IPS-20b (cell line): ENCODE results near the gene GBA3.

Experiments used
- H3K27ac ChIP-seq: one replicate; pipeline ENCODE4 v1.5.1; 2013; ENCODE audit warnings: low read length
- H3K27me3 ChIP-seq: 2 replicates; pipeline ENCODE4 v1.6.1; 2013; ENCODE audit warnings: mild to moderate bottlenecking, low read length, inconsistent platforms; ENCODE audit not compliant: insufficient read depth
- H3K36me3 ChIP-seq: 2 replicates; pipeline ENCODE4 v1.6.1; 2013; ENCODE audit warnings: low read depth, mild to moderate bottlenecking, inconsistent platforms, low read length, moderate library complexity; ENCODE audit not compliant: insufficient read depth
- H3K4me1 ChIP-seq: 2 replicates; pipeline ENCODE4 v1.6.1; 2013; ENCODE audit warnings: mild to moderate bottlenecking, control low read depth, inconsistent platforms, low read length, moderate library complexity; ENCODE audit not compliant: insufficient read depth
- H3K4me3 ChIP-seq: 2 replicates; pipeline ENCODE4 v1.5.1; 2013; ENCODE audit warnings: mild to moderate bottlenecking, low read length, inconsistent platforms
- H3K9ac ChIP-seq: 2 replicates; pipeline ENCODE4 v1.6.1; 2013; ENCODE audit warnings: low read depth, mild to moderate bottlenecking, inconsistent platforms, low read length, moderate library complexity
- H3K9me3 ChIP-seq: 2 replicates; pipeline ENCODE4 v1.6.1; 2013; ENCODE audit warnings: mild to moderate bottlenecking, low read depth, low read length, inconsistent platforms; ENCODE audit not compliant: insufficient read depth

GBA3 gene

DNA sequence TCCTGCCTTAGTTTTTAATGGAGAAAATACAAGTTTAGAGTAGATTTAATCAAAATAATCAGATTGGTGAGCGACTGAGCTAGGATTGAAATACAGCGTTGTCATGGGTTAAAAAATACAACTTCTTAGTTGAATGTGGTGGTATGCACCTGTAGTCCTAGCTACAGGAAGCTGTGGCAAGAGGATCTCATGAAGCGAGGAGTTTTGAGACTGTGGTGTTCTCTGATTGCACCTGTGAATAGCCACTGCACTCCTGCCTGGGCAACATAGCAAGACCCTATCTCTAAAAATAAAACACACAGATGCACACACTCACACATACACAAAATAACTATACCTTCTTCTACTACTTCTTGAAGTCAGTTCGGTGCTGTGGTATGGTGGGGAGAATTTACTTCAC is 19.8 kb upstream of the GBA3 start:
- Histone ChIP-seq H3K4me1 (peaks cover 7% of the 10 kb centered on the region; the same call in 1 of the 2 replicates), H3K9ac (no peak overlapping the region), H3K27ac (no peak overlapping the region), H3K4me3 (no peak overlapping the region), H3K36me3 (no peaks in the 10 kb centered on the region), H3K9me3 (no peaks in the 10 kb centered on the region), H3K27me3 (no peaks in the 10 kb centered on the region)

DNA sequence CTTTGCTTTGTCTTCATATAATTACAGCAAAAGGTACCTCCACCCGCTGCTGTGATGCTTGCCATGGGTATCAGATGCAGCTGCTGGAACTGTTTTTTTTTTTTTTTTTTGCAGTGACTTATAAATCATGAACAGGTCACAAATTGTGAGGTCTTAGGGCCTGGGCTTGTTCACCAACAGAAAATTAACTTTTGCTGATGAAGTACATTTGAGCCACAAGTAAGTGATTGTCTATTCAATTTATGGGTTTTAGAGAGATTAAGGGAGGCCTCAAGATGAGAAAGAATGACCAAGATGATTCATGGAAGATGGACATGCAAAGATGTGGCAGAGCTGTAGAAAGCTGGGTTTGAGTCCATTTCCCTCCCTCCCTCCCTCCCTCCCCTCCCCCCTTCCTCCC is 18.0 kb upstream of the GBA3 start:
- Histone ChIP-seq H3K36me3 (no peaks in the 10 kb centered on the region), H3K27ac (no peak overlapping the region), H3K9ac (no peak overlapping the region), H3K27me3 (no peaks in the 10 kb centered on the region), H3K4me3 (no peak overlapping the region), H3K9me3 (no peaks in the 10 kb centered on the region), H3K4me1 (peaks cover 7% of the 10 kb centered on the region; the same call in 1 of the 2 replicates)

DNA sequence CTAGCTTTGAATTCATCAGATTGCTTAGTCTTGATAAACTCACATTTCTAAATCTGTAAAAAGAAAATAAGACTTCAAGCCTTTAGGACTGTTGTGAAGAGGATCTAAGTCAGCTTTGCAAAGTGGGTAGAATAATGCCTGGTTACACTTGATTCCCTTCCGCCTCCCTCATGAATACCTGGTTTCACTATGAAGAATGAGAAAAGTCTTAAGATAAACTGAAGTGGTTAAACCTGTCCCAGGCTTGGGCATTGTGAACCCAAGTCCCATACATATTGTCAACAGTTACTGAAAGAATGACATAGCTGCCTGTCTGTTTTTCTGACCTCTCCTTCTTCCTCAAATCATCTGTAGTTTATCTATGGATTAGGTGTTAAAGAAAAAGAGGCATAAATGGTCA is 16.7 kb upstream of the GBA3 start:
- peaks cover 7% of the 10 kb centered on the region; the same call in 1 of the 2 replicates for H3K4me1 ChIP-seq
- H3K9ac ChIP-seq, result no peak overlapping the region
- H3K27ac ChIP-seq, result no peak overlapping the region
- no peaks in the 10 kb centered on the region for H3K27me3 ChIP-seq
- no peak overlapping the region for H3K4me3 ChIP-seq
- no peaks in the 10 kb centered on the region for H3K36me3 ChIP-seq
- H3K9me3 ChIP-seq, result no peaks in the 10 kb centered on the region

DNA sequence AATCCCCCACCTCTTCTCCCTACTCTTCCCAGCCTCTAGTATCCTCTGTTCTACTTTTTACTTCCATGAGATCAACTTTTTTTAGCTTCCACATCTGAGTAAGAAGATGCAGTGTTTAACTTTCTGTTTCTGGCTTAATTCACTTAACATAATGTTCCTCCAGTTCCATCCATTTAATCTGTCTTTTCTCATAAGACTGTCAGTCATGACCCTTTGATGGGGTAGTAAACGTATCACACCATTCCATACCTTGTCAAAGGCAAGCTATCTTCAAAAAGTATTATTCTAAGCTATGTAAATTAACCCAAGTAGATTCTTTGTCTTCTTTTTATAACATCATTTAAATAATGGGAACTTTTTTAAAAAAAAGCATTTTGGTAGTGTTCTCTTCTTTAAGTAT is 15.0 kb upstream of the GBA3 start:
- Histone ChIP-seq H3K27ac (no peak overlapping the region), H3K9ac (no peak overlapping the region), H3K4me3 (no peak overlapping the region), H3K9me3 (no peaks in the 10 kb centered on the region), H3K4me1 (peaks cover 7% of the 10 kb centered on the region; the same call in 1 of the 2 replicates), H3K36me3 (no peaks in the 10 kb centered on the region), H3K27me3 (no peaks in the 10 kb centered on the region)

DNA sequence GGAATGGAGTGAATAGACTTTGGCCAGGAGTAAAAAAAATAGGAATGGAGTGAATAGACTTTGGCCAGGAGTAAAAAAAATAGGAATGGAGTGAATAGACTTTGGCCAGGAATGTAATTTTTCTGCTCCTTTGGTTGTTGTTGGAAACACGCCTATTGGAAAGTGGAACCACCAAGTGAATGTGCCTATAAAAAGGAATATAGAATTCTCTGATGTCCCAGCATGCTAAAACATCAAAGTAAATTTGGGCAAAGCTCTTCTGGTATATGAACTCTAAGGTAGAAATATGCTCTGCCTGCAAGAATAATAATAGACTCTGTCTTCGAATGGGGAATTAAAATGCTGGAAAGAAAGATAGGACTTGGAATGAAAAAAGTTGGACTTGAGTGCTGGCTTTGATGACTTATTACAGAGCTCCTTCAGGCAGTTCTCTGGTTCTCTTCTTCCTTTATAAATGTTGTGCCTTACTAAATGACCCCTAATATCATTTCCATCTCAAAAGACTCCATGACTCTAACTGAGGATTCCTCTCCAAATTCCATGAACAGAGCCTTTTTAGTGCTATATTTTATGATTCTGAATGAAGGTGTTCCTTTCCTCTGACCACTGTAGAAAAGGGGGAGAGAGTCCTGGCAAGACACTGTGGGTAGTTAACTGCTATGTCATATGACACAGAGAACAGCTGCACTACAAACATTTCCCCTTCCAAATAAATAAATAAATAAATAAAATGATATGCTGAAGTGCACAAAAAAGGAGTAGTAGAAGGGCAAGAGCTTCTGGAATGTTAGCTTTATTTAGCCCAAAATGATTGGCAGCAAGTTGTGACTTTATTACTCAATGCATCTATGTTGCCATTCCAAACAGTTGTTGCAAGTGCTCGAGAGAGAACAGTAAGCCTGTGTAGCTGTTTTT is 13.5 kb upstream of the GBA3 start:
- peaks cover 7% of the 10 kb centered on the region; the same call in 1 of the 2 replicates for H3K4me1 ChIP-seq
- no peaks in the 10 kb centered on the region for H3K36me3 ChIP-seq

DNA sequence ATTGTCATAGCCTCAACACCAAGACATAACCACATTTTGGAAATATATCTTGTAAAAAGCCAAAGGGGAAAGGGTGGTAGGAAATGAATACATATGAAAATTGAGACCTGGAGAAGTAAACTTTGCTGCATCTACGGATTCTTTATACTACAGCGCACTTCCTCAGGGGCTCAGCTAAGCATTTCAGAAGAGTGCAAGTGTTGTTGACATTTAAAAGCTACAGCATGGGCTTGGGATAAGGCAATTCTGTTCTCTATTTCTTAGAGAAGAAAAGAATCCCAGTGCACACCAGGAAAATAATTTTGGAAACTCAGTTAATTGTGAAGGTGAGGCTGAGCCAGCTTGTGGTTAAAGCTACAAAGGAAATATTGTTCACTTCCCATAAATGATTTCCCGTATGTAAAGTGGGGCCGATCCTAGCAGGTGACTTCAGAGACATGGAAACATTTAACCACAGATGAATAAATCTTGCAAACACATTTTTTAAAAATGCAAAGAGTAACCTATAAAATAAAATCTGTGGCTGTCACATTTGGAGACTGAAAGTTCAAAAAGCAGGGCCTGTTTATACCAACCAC is 12.6 kb upstream of the GBA3 start:
- H3K4me1 ChIP-seq, result peaks cover 7% of the 10 kb centered on the region; the same call in 1 of the 2 replicates
- no peaks in the 10 kb centered on the region for H3K9me3 ChIP-seq
- no peak overlapping the region for H3K9ac ChIP-seq
- no peaks in the 10 kb centered on the region for H3K36me3 ChIP-seq
- H3K27me3 ChIP-seq, result no peaks in the 10 kb centered on the region
- H3K27ac ChIP-seq, result no peak overlapping the region
- H3K4me3 ChIP-seq, result no peak overlapping the region

More for the DNA sequence above, 13.5 kb upstream of the GBA3 start:
- H3K27ac ChIP-seq, result no peak overlapping the region
- no peak overlapping the region for H3K9ac ChIP-seq
- no peaks in the 10 kb centered on the region for H3K9me3 ChIP-seq
- H3K27me3 ChIP-seq, result no peaks in the 10 kb centered on the region
- H3K4me3 ChIP-seq, result no peak overlapping the region

DNA sequence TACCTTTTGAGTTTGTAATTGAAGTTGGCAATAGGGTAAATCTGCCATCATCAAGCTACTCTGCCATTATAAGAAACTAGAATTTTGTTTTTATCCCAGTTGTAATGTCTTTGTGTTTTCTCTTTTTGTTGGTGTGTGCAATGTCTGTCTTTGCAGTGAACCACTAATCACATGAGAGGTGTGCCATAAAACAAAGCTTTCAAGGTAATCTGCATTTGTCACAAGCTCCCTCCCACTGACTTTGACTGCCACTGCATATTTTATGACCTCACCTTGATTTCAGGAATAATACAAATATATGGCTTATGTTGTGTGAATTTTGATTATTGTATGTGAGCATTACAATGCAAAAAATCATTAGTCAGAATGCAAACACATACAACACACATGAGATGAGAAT is 9.0 kb upstream of the GBA3 start:
- Histone ChIP-seq H3K4me1 (no peaks in the 10 kb centered on the region), H3K36me3 (no peaks in the 10 kb centered on the region), H3K4me3 (no peak overlapping the region), H3K9me3 (no peaks in the 10 kb centered on the region), H3K27ac (no peak overlapping the region), H3K27me3 (no peaks in the 10 kb centered on the region), H3K9ac (no peak overlapping the region)

DNA sequence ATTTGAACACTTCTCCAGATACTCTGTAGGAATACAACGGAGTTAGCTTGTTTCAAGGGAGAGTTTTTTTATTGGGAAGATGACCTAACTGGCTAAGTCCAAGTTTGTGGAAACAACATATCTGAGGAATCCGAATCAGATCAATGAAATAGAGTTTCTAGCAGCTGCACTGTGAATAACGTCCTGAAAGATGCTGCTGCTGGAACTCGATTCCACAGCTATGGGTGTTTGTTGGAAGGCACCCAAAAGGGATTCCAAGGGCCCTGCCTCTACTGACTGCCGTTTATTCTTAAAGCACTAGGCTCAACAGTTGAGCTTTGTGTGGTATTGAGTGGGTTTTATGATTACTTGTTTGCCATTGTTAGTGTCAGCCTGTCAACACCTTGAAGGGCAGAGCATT is 6.6 kb upstream of the GBA3 start:
- Histone ChIP-seq H3K4me1 (no peaks in the 10 kb centered on the region), H3K4me3 (no peak overlapping the region), H3K27me3 (no peaks in the 10 kb centered on the region), H3K9ac (no peak overlapping the region), H3K27ac (no peak overlapping the region), H3K36me3 (no peaks in the 10 kb centered on the region), H3K9me3 (no peaks in the 10 kb centered on the region)

DNA sequence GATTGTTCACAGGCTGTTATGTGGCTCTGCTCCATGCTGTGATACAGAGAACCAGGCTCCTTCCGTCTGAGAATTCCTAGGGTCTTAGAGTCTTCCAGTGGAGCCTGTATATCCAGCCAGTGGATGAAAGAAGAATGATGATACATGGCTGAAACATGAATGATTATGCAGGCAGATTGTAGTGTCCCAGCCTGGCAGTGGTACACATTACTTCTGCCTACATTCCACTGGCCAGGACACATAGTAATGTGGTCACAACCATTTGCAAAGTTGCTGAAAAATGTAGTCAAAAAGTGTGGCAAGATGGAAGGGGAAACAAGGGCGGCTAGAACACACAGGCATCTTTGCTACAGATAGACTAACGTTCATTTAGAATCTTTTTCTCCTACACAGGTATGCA is 4.5 kb upstream of the GBA3 start:
- H3K27ac ChIP-seq, result no peak overlapping the region
- no peaks in the 10 kb centered on the region for H3K27me3 ChIP-seq
- H3K36me3 ChIP-seq, result no peaks in the 10 kb centered on the region
- no peaks in the 10 kb centered on the region for H3K9me3 ChIP-seq
- H3K4me1 ChIP-seq, result no peaks in the 10 kb centered on the region
- no peak overlapping the region for H3K4me3 ChIP-seq
- H3K9ac ChIP-seq, result no peak overlapping the region

DNA sequence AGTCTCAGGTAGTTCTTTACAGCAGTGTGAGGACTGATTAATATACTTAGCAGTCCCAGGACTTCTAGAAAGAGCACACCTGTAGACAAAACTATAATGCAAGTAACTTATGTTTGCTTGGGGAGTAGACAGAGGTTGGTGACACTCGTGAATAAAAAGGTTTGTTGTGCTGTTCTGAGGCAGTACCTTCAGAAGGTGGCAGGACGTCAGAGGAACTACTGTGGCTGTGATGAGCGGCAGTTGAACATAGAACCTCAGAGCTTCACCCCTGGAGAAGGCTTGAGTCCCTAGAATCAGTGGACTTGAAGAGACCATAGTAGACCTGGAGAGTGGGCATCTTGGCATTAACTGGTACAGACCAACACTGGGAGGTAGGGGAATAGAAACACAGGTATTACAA is 3.3 kb upstream of the GBA3 start:
- no peaks in the 10 kb centered on the region for H3K27me3 ChIP-seq
- H3K27ac ChIP-seq, result no peak overlapping the region
- H3K9ac ChIP-seq, result no peak overlapping the region
- H3K4me3 ChIP-seq, result no peak overlapping the region
- H3K4me1 ChIP-seq, result no peaks in the 10 kb centered on the region
- no peaks in the 10 kb centered on the region for H3K36me3 ChIP-seq
- H3K9me3 ChIP-seq, result no peaks in the 10 kb centered on the region

DNA sequence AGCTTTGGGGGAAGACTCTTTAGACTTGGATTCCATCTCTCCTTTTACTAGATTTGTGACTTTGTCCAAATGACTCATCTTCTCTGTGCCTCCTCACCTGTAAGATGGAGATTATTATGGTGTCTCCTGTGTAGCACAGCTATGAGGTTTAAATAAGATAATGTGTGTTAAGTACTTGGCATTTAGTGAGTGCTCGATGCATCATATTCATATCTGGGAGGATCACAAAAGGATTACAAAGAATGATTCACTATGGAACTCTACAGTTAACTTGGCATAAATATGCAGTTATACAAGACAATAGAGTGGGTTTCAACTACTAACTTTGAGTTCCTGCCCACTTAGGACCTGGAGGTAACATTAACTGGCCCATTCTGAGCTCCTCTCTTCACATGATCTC is 2.3 kb downstream of the GBA3 start:
- Histone ChIP-seq H3K27me3 (no peaks in the 10 kb centered on the region), H3K36me3 (no peaks in the 10 kb centered on the region), H3K9ac (no peak overlapping the region), H3K27ac (no peak overlapping the region), H3K4me1 (no peaks in the 10 kb centered on the region), H3K9me3 (no peaks in the 10 kb centered on the region), H3K4me3 (no peak overlapping the region)

DNA sequence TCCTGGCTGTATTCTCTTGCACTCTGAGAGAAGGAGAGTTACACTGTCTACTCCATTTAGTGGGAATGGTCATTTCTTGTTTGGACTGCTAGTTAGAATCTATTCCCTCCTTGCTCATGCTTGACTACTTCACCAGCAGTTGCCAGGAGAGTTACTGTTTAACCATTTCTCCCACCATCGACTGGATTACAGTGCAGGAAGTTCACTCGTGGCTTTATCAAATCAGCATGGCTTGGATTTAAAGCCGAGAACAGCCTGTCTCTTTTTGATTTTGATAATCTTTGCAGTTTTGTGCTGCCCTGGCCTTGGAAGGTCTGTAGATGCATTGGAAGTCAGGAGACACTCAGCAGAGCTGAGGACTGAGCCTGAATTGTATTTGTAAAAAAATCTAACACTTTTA is 3.2 kb downstream of the GBA3 start:
- H3K4me1 ChIP-seq, result no peaks in the 10 kb centered on the region
- H3K27me3 ChIP-seq, result no peaks in the 10 kb centered on the region
- no peaks in the 10 kb centered on the region for H3K9me3 ChIP-seq
- no peak overlapping the region for H3K4me3 ChIP-seq
- no peak overlapping the region for H3K9ac ChIP-seq
- no peak overlapping the region for H3K27ac ChIP-seq
- no peaks in the 10 kb centered on the region for H3K36me3 ChIP-seq
